ENCODE data around the gene HYAL3. TPM values are rescaled to one million over a fixed set of nuclear protein-coding genes. Genes with fewer than 3 reads are reported as not detected.

Gene HYAL3
- total and polyA plus RNA-seq, 2 of the 13 experiments (the other 11 are each of a cell fraction or from before 2014, with no cell fraction given) = 5.5 to 10.4 TPM

GRCh38 chr3:50292159-50293078 is 6.8 kb downstream of the HYAL3 start, which contains the start of gene IFRD2 (continued):
- TF ChIP-seq, protein P1, sequence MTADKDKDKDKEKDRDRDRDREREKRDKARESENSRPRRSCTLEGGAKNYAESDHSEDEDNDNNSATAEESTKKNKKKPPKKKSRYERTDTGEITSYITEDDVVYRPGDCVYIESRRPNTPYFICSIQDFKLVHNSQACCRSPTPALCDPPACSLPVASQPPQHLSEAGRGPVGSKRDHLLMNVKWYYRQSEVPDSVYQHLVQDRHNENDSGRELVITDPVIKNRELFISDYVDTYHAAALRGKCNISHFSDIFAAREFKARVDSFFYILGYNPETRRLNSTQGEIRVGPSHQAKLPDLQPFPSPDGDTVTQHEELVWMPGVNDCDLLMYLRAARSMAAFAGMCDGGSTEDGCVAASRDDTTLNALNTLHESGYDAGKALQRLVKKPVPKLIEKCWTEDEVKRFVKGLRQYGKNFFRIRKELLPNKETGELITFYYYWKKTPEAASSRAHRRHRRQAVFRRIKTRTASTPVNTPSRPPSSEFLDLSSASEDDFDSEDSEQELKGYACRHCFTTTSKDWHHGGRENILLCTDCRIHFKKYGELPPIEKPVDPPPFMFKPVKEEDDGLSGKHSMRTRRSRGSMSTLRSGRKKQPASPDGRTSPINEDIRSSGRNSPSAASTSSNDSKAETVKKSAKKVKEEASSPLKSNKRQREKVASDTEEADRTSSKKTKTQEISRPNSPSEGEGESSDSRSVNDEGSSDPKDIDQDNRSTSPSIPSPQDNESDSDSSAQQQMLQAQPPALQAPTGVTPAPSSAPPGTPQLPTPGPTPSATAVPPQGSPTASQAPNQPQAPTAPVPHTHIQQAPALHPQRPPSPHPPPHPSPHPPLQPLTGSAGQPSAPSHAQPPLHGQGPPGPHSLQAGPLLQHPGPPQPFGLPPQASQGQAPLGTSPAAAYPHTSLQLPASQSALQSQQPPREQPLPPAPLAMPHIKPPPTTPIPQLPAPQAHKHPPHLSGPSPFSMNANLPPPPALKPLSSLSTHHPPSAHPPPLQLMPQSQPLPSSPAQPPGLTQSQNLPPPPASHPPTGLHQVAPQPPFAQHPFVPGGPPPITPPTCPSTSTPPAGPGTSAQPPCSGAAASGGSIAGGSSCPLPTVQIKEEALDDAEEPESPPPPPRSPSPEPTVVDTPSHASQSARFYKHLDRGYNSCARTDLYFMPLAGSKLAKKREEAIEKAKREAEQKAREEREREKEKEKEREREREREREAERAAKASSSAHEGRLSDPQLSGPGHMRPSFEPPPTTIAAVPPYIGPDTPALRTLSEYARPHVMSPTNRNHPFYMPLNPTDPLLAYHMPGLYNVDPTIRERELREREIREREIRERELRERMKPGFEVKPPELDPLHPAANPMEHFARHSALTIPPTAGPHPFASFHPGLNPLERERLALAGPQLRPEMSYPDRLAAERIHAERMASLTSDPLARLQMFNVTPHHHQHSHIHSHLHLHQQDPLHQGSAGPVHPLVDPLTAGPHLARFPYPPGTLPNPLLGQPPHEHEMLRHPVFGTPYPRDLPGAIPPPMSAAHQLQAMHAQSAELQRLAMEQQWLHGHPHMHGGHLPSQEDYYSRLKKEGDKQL (CRISPR knock-in tag; IDR thresholded peaks at IDR 0.05; ENCODE audit: low read depth) = no peak
- TF ChIP-seq PLSCR1 (CRISPR knock-in tag; IDR thresholded peaks at IDR 0.05; ENCODE audit: borderline replicate concordance) (no peak), ZBTB10 (CRISPR knock-in tag; IDR thresholded peaks at IDR 0.05; ENCODE audit: borderline replicate concordance) (no peak), PATZ1 (CRISPR knock-in tag; IDR thresholded peaks at IDR 0.05) (peak; percentile 36; the same call in 1 of the 2 replicates), GTF3A (CRISPR knock-in tag; conservative IDR thresholded peaks at IDR 0.05) (0 out of 2 replicates have a peak, but pooled peaks have one; percentile 55), IKZF4 (CRISPR knock-in tag; IDR thresholded peaks at IDR 0.05; ENCODE audit: borderline replicate concordance, low read depth, not compliant biosample characterization) (no peak), ZNF264 (CRISPR knock-in tag; IDR thresholded peaks at IDR 0.05) (no peak), NR2F2 (IDR thresholded peaks at IDR 0.05; ENCODE audit: borderline replicate concordance, low read depth) (no peak; the same call in 1 of the 2 replicates), ZSCAN30 (CRISPR knock-in tag; IDR thresholded peaks at IDR 0.05) (no peak), ZBTB39 (CRISPR knock-in tag; IDR thresholded peaks at IDR 0.05) (no peak), TEAD2 (CRISPR knock-in tag; IDR thresholded peaks at IDR 0.05) (no peak), ZNF282 (IDR thresholded peaks at IDR 0.05; ENCODE audit: partially characterized antibody) (no peak), SMARCE1 (IDR thresholded peaks at IDR 0.05; ENCODE audit: borderline replicate concordance) (no peak)
